ENCODE measurements around the gene TCF12. TPM values are rescaled to one million over a fixed set of nuclear protein-coding genes. Genes with fewer than 3 reads are reported as not detected.

TCF12 gene
- total RNA-seq, 4 donors from 2014 or later: 93.9 to 165 (median 111) TPM

- DNase-seq (ENCODE audit: low spot score) (no peak), ATAC-seq (ENCODE audit: low FRiP score) (no peak)
- no peak for TF ChIP-seq CTCF (IDR thresholded peaks at IDR 0.05)
Measured at GRCh38 chr15:56956538-56956937, 38.1 kb downstream of the TCF12 start.

DNA sequence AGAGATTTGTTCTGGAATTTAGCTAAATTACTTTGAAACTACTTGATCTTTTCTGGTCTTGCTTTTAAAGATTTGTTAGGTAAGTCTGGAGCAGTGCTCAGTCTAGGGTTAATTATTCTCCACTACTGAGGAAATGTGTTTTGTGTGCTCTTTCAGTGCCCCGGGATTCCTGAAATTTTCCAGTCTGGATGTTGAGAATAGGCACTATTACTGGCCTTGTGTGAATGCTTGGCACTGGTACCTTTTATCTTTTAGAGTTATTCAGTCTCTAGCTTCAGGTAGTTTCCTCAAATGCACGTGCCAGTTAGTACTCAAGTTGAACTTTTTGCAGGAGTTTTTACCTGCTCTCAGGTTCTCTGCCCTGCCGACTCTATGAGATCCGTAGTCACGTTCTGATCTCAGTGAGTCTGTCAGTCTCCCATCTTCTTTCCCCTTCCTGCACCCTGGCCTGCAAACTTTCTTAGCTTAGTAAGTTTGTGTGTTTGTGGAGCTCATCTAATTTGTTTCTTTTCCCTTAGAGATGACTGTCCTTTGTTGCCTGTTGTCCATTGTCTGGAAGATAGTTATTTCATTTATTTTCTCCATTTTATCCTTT, 39.5 kb downstream of the TCF12 start:
- DNase-seq (ENCODE audit: low spot score): no peak
- TF ChIP-seq CTCF (IDR thresholded peaks at IDR 0.05): no peak
- no peak for ATAC-seq (ENCODE audit: low FRiP score)

- no peak for TF ChIP-seq CTCF (IDR thresholded peaks at IDR 0.05)
- ATAC-seq (ENCODE audit: low FRiP score): no peak
- no peak for DNase-seq (ENCODE audit: low spot score)
Measured at GRCh38 chr15:56959318-56959648, 40.8 kb downstream of the TCF12 start.

GRCh38 chr15:56960116-56960515, 41.7 kb downstream of the TCF12 start:
- DNase-seq (ENCODE audit: low spot score) (no peak), ATAC-seq (ENCODE audit: low FRiP score) (no peak)
- no peak for TF ChIP-seq CTCF (IDR thresholded peaks at IDR 0.05)

GRCh38 chr15:56963126-56963525, 44.7 kb downstream of the TCF12 start:
- DNase-seq (ENCODE audit: low spot score) (no peak), ATAC-seq (ENCODE audit: low FRiP score) (no peak)
- TF ChIP-seq CTCF (IDR thresholded peaks at IDR 0.05): no peak

- ATAC-seq (ENCODE audit: low FRiP score): no peak
Measured at GRCh38 chr15:56963710-56964109, 45.3 kb downstream of the TCF12 start.

More at GRCh38 chr15:56963710-56964109, 45.3 kb downstream of the TCF12 start:
- DNase-seq (ENCODE audit: low spot score): no peak
- TF ChIP-seq CTCF (IDR thresholded peaks at IDR 0.05): no peak
